ENCODE data around the gene AHI1.
A peak's percentile ranks its signal among the peaks of the same experiment; 100 is the strongest.

The AHI1 gene

GRCh38 chr6:135497412-135498184 is at the start of gene AHI1:
AHI1 (minus strand) TSS chr6:135497740; CDS start chr6:135492237, 5,503 bp downstream.
- DNase-seq (ENCODE audit: low read depth), result peak; percentile 69

- DNase-seq (ENCODE audit: low read depth), result no peak
Measured at GRCh38 chr6:135546680-135547418, 49.3 kb upstream of the AHI1 start.

GRCh38 chr6:135546206-135546605 is 48.7 kb upstream of the AHI1 start:
- no peak for DNase-seq (ENCODE audit: low read depth)

GRCh38 chr6:135540207-135540840 is 42.8 kb upstream of the AHI1 start:
- DNase-seq (ENCODE audit: low read depth), result no peak

- no peak for DNase-seq (ENCODE audit: low read depth)
Measured at GRCh38 chr6:135537741-135538301, 40.3 kb upstream of the AHI1 start.

GRCh38 chr6:135535989-135536414 is 38.5 kb upstream of the AHI1 start:
- no peak for DNase-seq (ENCODE audit: low read depth)

- DNase-seq (ENCODE audit: low read depth), result no peak
Measured at GRCh38 chr6:135534773-135535380, 37.3 kb upstream of the AHI1 start.

GRCh38 chr6:135532559-135532958 is 35.0 kb upstream of the AHI1 start:
- DNase-seq (ENCODE audit: low read depth), result no peak

GRCh38 chr6:135531954-135532490 is 34.5 kb upstream of the AHI1 start:
- no peak for DNase-seq (ENCODE audit: low read depth)

GRCh38 chr6:135530113-135530512 is 32.6 kb upstream of the AHI1 start:
- no peak for DNase-seq (ENCODE audit: low read depth)

- DNase-seq (ENCODE audit: low read depth), result no peak
Measured at GRCh38 chr6:135527960-135528249, 30.4 kb upstream of the AHI1 start.

GRCh38 chr6:135527116-135527959 is 29.8 kb upstream of the AHI1 start:
- no peak for DNase-seq (ENCODE audit: low read depth)

- no peak for DNase-seq (ENCODE audit: low read depth)
Measured at GRCh38 chr6:135525594-135525993, 28.1 kb upstream of the AHI1 start.

GRCh38 chr6:135522965-135523692 is 25.6 kb upstream of the AHI1 start:
- no peak for DNase-seq (ENCODE audit: low read depth)

- no peak for DNase-seq (ENCODE audit: low read depth)
Measured at GRCh38 chr6:135521431-135521830, 23.9 kb upstream of the AHI1 start.

GRCh38 chr6:135520781-135521180 is 23.2 kb upstream of the AHI1 start:
- no peak for DNase-seq (ENCODE audit: low read depth)

- no peak for DNase-seq (ENCODE audit: low read depth)
Measured at GRCh38 chr6:135519348-135519747, 21.8 kb upstream of the AHI1 start.

- DNase-seq (ENCODE audit: low read depth), result no peak
Measured at GRCh38 chr6:135517527-135517926, 20.0 kb upstream of the AHI1 start.

GRCh38 chr6:135514706-135515105 is 17.2 kb upstream of the AHI1 start:
- DNase-seq (ENCODE audit: low read depth), result no peak

- DNase-seq (ENCODE audit: low read depth), result no peak
Measured at GRCh38 chr6:135506270-135506997, 8.9 kb upstream of the AHI1 start.

Measured in CMK (cell line).